Lower leg skin (tissue), 4 donors: ENCODE results near the gene CPVL. TPM values are rescaled to one million over a fixed set of nuclear protein-coding genes. Genes with fewer than 3 reads are reported as not detected.

Experiments
- DNase-seq, 2 donors: peaks; one replicate each; pipeline ENCODE4 v3.0.0-alpha.2; 2019; ENCODE audit warnings: low spot score in 2 of 2
- H3K4me3 ChIP-seq: fragments of 200-600 bp; sonication (generic); 2 replicates; pipeline ENCODE4 v1.5.1; 2017; ENCODE audit warnings: mild to moderate bottlenecking, low read depth; ENCODE audit not compliant: poor library complexity, severe bottlenecking
- POLR2A ChIP-seq, 2 donors: fragments of 450-650 bp; IDR thresholded peaks; one replicate each; pipeline ENCODE4 v1.6.1; 2016 to 2017; ENCODE audit warnings: antibody characterized with exemption in 2 of 2, mild to moderate bottlenecking in 1 of 2, moderate library complexity in 1 of 2
- WGBS, 2 donors: methylation state at CpG; one replicate each; pipeline ENCODE4 v1.1.5; 2018; 5-methylcytosine and 5-hydroxymethylcytosine counted together
- intact Hi-C: fragments of 100-400 bp; cut with DNase I; formaldehyde crosslinking; loops from one replicate; pipeline ENCODE4 v1.15.0; 2023; ENCODE audit warnings: low total_unique reads
- total RNA-seq, 4 donors: library from RNA; depleted of rRNA; stranded (reverse); fragments of >200 nt; gene quantifications; one replicate each; pipeline ENCODE4 v1.1.0, GENCODE V29; 2016
- TF ChIP-seq, protein P1 (sequence below), 3 donors: fragments of 450-650 bp; IDR thresholded peaks; one replicate each; pipeline ENCODE4 v1.5.1; 2016; ENCODE audit warnings: antibody characterized with exemption in 3 of 3, mild to moderate bottlenecking in 3 of 3, moderate library complexity in 2 of 3

Gene CPVL
- total RNA-seq, 4 donors from 2014 or later, result 8.8 to 17.5 (median 12.6) TPM

DNA sequence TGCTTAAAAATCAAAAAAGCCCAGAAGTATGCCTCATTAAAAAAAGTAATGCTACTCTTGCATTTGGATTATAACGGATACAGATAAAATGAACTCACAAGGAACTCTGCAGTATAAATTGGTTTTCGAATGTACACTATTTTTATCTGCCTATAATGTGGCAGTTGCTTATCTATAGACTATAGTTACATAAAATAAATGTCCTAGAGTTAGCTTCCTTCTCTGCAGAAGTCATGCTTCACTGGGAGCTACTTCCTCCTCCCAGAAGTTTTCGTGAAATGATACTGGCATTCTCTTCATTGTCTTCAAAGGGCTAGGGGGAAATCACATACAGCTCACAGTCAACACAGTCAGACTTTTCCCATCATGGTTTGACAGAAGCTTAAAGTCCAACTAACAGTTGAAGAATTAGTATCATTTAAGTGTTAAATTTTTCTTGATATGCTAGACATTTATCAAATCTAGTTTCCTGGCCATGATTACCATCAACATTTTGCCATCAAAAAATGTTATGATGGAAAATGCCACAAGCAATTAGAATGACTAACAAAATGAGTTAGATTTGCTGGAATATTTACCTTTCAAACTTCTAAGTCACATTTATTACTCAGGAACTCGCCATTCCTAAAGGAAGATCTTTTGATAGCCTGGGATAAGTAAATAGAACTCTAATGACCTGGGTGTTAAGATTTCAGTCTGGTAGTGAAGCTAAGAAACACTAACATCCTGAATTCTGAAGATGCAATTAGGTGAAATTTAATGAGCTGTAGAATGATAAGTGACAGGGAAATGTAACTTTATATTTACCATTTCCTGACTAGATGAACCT is 100.9 kb downstream of the CPVL start:
- no peak for DNase-seq
- TF ChIP-seq POLR2A (IDR thresholded peaks at IDR 0.05), result no peak
- TF ChIP-seq, protein P1, sequence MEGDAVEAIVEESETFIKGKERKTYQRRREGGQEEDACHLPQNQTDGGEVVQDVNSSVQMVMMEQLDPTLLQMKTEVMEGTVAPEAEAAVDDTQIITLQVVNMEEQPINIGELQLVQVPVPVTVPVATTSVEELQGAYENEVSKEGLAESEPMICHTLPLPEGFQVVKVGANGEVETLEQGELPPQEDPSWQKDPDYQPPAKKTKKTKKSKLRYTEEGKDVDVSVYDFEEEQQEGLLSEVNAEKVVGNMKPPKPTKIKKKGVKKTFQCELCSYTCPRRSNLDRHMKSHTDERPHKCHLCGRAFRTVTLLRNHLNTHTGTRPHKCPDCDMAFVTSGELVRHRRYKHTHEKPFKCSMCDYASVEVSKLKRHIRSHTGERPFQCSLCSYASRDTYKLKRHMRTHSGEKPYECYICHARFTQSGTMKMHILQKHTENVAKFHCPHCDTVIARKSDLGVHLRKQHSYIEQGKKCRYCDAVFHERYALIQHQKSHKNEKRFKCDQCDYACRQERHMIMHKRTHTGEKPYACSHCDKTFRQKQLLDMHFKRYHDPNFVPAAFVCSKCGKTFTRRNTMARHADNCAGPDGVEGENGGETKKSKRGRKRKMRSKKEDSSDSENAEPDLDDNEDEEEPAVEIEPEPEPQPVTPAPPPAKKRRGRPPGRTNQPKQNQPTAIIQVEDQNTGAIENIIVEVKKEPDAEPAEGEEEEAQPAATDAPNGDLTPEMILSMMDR (IDR thresholded peaks at IDR 0.05), result no peak
- no peak overlapping the region for H3K4me3 ChIP-seq
- intact Hi-C loops, result no loop called here
- 85 to 87% methylated on average over 4 of the region's 4 CpGs for WGBS, 2 donors

DNA sequence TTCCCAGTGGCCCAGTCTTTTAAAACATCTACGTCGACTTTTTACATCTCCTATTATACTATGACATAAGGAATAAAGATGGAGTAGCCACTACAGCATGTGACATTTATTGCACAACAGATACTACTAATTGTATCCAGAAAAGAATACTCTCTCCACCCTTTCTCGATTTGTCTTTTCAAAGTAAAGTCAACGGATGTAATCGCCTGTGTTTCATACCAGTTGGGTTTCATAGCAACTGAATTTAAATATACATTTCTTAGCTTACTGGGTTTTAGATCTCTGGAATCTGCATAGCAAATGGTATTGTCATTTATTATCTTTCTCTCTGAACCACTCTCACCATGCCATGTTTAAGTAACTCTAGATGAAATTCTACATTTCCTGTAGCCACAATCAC is 101.8 kb downstream of the CPVL start:
- TF ChIP-seq POLR2A (IDR thresholded peaks at IDR 0.05), result no peak
- DNase-seq, result no peak
- no peak overlapping the region for H3K4me3 ChIP-seq
- 68 to 69% methylated on average over 5 of the region's 5 CpGs for WGBS, 2 donors
- intact Hi-C loops, result no loop called here

DNA sequence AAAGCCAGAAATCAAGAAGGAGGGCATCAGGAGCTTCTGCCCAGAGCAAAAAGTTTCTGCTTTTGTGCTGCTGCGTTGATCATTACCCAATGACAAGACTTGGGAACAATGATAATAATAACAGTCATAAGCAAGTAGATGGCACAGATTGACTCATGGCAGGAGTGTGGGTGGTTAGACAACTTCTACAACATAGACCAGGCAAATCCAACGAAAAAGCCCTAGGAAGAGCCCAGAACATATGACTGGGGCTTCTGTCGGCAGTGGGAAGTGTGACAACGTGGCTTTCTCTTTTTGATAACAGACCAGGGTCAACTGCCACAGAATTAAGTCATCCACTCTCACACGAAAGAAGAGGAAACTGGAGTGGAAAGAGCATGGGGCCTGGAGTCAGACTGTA is 102.8 kb downstream of the CPVL start:
- TF ChIP-seq, protein P1 (IDR thresholded peaks at IDR 0.05), result no peak
- no peak for DNase-seq
- 84 to 88% methylated on average over 5 of the region's 5 CpGs for WGBS, 2 donors
- intact Hi-C loops, result no loop called here
- H3K4me3 ChIP-seq, result no peak overlapping the region

DNA sequence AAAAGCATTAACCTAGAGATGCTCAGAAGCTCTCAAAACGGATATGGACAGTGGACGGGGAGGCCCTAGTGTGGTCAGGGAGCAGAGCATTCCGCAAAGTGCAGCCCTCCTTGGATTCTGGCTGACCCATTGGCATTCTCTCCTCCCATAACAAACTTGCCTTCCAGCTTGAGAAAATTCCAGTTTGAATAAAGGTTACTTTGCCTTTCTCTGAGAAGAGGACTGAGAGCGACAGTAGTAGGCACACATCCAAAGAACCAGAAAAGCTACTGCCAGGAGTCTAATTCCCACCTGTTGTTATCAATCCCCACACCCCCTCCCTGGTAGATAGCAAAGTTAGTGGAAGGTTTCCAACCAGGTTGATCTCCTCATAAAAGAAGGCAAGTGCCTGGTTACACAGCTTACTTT is 103.5 kb downstream of the CPVL start:
- DNase-seq, result no peak
- WGBS, 2 donors, result 83 to 85% methylated on average over 4 of the region's 4 CpGs
- no peak overlapping the region for H3K4me3 ChIP-seq
- TF ChIP-seq, protein P1 (IDR thresholded peaks at IDR 0.05), result no peak
- no peak for TF ChIP-seq POLR2A (IDR thresholded peaks at IDR 0.05)
- intact Hi-C loops, result loop anchor here (1.0 kb wide), 1 partner anchor 34 kb away; no protein-coding TSS in a partner anchor

DNA sequence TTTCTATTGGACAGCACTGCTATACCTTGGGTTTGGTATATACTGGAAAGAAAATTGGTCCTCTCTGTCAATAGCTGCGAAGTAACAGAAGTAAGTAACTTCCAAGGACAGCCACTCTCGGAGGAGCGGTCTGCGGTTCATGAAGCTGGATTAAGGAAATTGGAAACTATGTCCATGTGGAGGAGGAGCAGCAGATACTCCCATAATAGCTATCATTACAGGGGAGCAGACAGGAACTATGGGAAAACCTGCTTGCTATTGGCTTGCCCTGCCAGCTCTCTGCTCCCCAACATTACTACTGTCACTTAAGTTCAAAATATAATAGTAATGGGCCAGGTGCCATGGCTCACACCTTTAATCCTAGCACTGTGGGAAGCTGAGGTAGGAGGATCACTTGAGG is 104.3 kb downstream of the CPVL start:
- no peak for DNase-seq
- TF ChIP-seq POLR2A (IDR thresholded peaks at IDR 0.05), result no peak
- TF ChIP-seq, protein P1 (IDR thresholded peaks at IDR 0.05), result no peak
- WGBS, 2 donors, result 93 to 95% methylated on average over 4 of the region's 4 CpGs
- intact Hi-C loops, result loop anchor here (1.0 kb wide), 1 partner anchor 33 kb away; no protein-coding TSS in a partner anchor
- no peak overlapping the region for H3K4me3 ChIP-seq

DNA sequence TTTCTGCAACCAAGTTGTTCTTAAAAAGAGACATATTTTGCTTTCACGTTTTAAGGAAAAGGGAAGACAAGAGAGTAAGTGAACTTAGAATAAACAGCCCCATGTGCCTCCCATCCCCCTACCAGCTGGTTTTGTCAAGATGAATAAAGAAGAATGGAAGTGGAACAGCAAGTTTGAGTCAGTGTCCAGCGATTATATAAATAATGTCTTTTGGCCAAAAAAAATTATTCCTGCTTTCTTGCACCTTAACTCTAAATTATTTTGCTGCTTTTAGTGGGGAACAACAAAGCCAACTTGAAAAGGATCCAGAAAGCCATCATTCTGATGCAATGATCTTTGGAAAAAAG is 105.8 kb downstream of the CPVL start:
- DNase-seq, result no peak
- no peak for TF ChIP-seq POLR2A (IDR thresholded peaks at IDR 0.05)
- TF ChIP-seq, protein P1 (IDR thresholded peaks at IDR 0.05), result no peak
- H3K4me3 ChIP-seq, result no peak overlapping the region
- intact Hi-C loops, result no loop called here
- 56 to 63% methylated on average over 2 of the region's 2 CpGs for whole genome bisulfite sequencing, 2 donors
